ENCODE measurements around the gene CCDC18.

GRCh38 chr1:93317207-93317606 lies 136.7 kb downstream of the CCDC18 start:
- TF ChIP-seq, protein P1, sequence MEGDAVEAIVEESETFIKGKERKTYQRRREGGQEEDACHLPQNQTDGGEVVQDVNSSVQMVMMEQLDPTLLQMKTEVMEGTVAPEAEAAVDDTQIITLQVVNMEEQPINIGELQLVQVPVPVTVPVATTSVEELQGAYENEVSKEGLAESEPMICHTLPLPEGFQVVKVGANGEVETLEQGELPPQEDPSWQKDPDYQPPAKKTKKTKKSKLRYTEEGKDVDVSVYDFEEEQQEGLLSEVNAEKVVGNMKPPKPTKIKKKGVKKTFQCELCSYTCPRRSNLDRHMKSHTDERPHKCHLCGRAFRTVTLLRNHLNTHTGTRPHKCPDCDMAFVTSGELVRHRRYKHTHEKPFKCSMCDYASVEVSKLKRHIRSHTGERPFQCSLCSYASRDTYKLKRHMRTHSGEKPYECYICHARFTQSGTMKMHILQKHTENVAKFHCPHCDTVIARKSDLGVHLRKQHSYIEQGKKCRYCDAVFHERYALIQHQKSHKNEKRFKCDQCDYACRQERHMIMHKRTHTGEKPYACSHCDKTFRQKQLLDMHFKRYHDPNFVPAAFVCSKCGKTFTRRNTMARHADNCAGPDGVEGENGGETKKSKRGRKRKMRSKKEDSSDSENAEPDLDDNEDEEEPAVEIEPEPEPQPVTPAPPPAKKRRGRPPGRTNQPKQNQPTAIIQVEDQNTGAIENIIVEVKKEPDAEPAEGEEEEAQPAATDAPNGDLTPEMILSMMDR (IDR thresholded peaks at IDR 0.05) = no peak
- TF ChIP-seq POLR2A (IDR thresholded peaks at IDR 0.05) (no peak), POLR2AphosphoS5 (IDR thresholded peaks at IDR 0.05) (no peak)
